Endothelial cell of umbilical vein (primary cell): ENCODE measurements around the gene BRD1.

Experiments used
- CTCF ChIP-seq, 2 donors: IDR thresholded peaks; 1 replicate in 1 of 2; 2 replicates in 1 of 2; pipeline ENCODE4 v1.5.1; 2011; ENCODE audit warnings: low read length in 2 of 2, mild to moderate bottlenecking in 2 of 2, moderate library complexity in 2 of 2, control low read depth in 1 of 2, inconsistent platforms in 1 of 2, low read depth in 1 of 2; ENCODE audit not compliant: insufficient read depth in 1 of 2; ENCODE audit errors: extremely low read depth in 1 of 2
- EZH2 ChIP-seq: IDR thresholded peaks from 2 replicates; pipeline ENCODE4 v1.6.1; 2012; ENCODE audit warnings: borderline replicate concordance, low read depth, mild to moderate bottlenecking, moderate library complexity, low read length, inconsistent platforms; ENCODE audit not compliant: severe bottlenecking
- JUN ChIP-seq: IDR thresholded peaks from 2 replicates; pipeline ENCODE4 v1.6.1; 2011; ENCODE audit warnings: borderline replicate concordance, low read depth; ENCODE audit not compliant: insufficient read length, insufficient read depth
- MYC ChIP-seq: IDR thresholded peaks from one replicate; pipeline ENCODE4 v1.6.1; 2011; ENCODE audit warnings: mild to moderate bottlenecking, low read depth, low read length
- POLR2A ChIP-seq: IDR thresholded peaks from 2 replicates; pipeline ENCODE4 v1.6.1; 2012; ENCODE audit warnings: low read depth, mild to moderate bottlenecking, control low read depth, low read length
- POLR2AphosphoS5 ChIP-seq: IDR thresholded peaks from 2 replicates; pipeline ENCODE4 v1.6.1; 2012; ENCODE audit warnings: low read depth, mild to moderate bottlenecking, control low read depth, low read length, moderate library complexity; ENCODE audit not compliant: insufficient read depth

GRCh38 chr22:49789289-49790141 is 38.2 kb downstream of the BRD1 start:
- TF ChIP-seq POLR2AphosphoS5, result no peak
- TF ChIP-seq CTCF (IDR thresholded peaks at IDR 0.05; ENCODE audit: extremely low read depth in 1 of 2, insufficient read depth in 1 of 2, low read depth in 1 of 2, low read length in 2 of 2), result no peak
- TF ChIP-seq POLR2A, result no peak
- TF ChIP-seq EZH2, result no peak
- no peak for TF ChIP-seq JUN
- TF ChIP-seq MYC, result no peak
